GM23338 (cell line): Measurements from ENCODE around the gene LRRC51.

Experiments used
- EZH2phosphoT487 ChIP-seq: fragments of 200-600 bp; sonication (generic); IDR thresholded peaks from one replicate; pipeline ENCODE4 v1.8.1; 2018; ENCODE audit warnings: antibody characterized with exemption; ENCODE audit not compliant: unreplicated experiment
- POLR2AphosphoS5 ChIP-seq: IDR thresholded peaks from 2 replicates; pipeline ENCODE4 v1.6.1; 2016; ENCODE audit warnings: antibody characterized with exemption, low read depth
- TF ChIP-seq, protein P1 (sequence below), 2 experiments: fragments of 200-600 bp in 1 of 2; sonication (generic) in 1 of 2; conservative IDR thresholded peaks; 2 replicates each; pipeline versions ENCODE4 v1.5.1 to v1.6.1; 2016 to 2017; ENCODE audit warnings: antibody characterized with exemption in 2 of 2, low read depth in 2 of 2, mild to moderate bottlenecking in 2 of 2, moderate library complexity in 1 of 2

DNA sequence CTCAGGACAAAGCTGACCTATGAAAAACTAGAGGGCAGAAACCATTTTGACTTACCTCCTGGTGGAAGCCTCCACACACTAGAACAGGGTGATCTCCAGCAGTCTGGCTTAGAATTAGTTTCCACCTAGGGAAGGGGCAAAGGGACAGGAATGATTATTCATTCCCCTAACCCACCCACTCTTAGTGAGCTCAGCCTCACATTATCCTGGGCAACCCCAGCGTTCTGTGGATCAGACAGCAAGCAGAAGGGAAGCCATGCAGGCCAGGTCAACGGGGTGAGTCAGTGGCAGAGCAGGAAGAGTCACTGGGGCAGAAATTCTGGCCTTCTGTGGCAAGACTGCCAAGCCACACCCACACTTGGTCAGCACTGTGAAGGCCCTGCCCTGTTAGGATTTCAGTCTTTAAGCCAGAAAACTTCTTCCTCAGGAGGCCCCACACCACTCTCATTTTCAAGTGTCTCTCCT lies 10.8 kb upstream of the LRRC51 start:
- TF ChIP-seq, protein P1, sequence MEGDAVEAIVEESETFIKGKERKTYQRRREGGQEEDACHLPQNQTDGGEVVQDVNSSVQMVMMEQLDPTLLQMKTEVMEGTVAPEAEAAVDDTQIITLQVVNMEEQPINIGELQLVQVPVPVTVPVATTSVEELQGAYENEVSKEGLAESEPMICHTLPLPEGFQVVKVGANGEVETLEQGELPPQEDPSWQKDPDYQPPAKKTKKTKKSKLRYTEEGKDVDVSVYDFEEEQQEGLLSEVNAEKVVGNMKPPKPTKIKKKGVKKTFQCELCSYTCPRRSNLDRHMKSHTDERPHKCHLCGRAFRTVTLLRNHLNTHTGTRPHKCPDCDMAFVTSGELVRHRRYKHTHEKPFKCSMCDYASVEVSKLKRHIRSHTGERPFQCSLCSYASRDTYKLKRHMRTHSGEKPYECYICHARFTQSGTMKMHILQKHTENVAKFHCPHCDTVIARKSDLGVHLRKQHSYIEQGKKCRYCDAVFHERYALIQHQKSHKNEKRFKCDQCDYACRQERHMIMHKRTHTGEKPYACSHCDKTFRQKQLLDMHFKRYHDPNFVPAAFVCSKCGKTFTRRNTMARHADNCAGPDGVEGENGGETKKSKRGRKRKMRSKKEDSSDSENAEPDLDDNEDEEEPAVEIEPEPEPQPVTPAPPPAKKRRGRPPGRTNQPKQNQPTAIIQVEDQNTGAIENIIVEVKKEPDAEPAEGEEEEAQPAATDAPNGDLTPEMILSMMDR (conservative IDR thresholded peaks at IDR 0.05; ENCODE audit: low read depth in 2 of 2): no peak
- TF ChIP-seq POLR2AphosphoS5 (no peak), EZH2phosphoT487 (no peak)
